Vagina (tissue), 2 donors: ENCODE data around the gene MDFIC. TPM values are rescaled to one million over a fixed set of nuclear protein-coding genes. Genes with fewer than 3 reads are reported as not detected.

Source experiments
- DNase-seq, 2 donors: peaks; one replicate each; pipeline ENCODE4 v3.0.0-alpha.2; 2017; ENCODE audit errors: extremely low spot score in 2 of 2
- H3K27ac ChIP-seq: fragments of 200-600 bp; sonication (generic); one replicate; pipeline ENCODE4 v1.5.1; 2019
- H3K27me3 ChIP-seq: fragments of 200-600 bp; sonication (generic); one replicate; pipeline ENCODE4 v1.5.1; 2019
- H3K36me3 ChIP-seq, 2 donors: fragments of 200-600 bp; sonication (generic); one replicate each; pipeline ENCODE4 v1.5.1; 2017 to 2019
- H3K4me1 ChIP-seq: fragments of 200-600 bp; sonication (generic); one replicate; pipeline ENCODE4 v1.5.1; 2019
- H3K4me3 ChIP-seq, 2 donors: fragments of 200-600 bp; sonication (generic); 1 replicate in 1 of 2; 2 replicates in 1 of 2; pipeline ENCODE4 v1.5.1; 2016 to 2019
- H3K9me3 ChIP-seq: fragments of 200-600 bp; sonication (generic); one replicate; pipeline ENCODE4 v1.5.1; 2019
- CTCF ChIP-seq, 3 experiments: fragments of 450-650 bp in 2 of 3; fragments of 200-600 bp in 1 of 3; sonication (generic) in 1 of 3; IDR thresholded peaks; one replicate each; pipeline ENCODE4 v1.5.1; 2017 to 2019; ENCODE audit warnings: antibody characterized with exemption in 3 of 3, mild to moderate bottlenecking in 2 of 3, moderate library complexity in 2 of 3
- POLR2A ChIP-seq, 2 donors: fragments of 450-650 bp; IDR thresholded peaks; one replicate each; pipeline ENCODE4 v1.6.1; 2017; ENCODE audit warnings: antibody characterized with exemption in 2 of 2, mild to moderate bottlenecking in 2 of 2, moderate library complexity in 2 of 2
- POLR2AphosphoS5 ChIP-seq, 2 donors: sonication (generic); formaldehyde crosslinking; IDR thresholded peaks; one replicate each; pipeline ENCODE4 v1.9.0; 2017; ENCODE audit warnings: antibody characterized with exemption in 2 of 2, mild to moderate bottlenecking in 2 of 2, low read depth in 1 of 2; ENCODE audit not compliant: insufficient read depth in 1 of 2
- intact Hi-C: fragments of 100-400 bp; cut with DNase I; formaldehyde crosslinking; loops from one replicate; pipeline ENCODE4 v1.15.1; 2023
- total RNA-seq: library from RNA; depleted of rRNA; stranded (reverse); fragments of >200 nt; gene quantifications from one replicate; pipeline ENCODE4 v1.2.3, GENCODE V29; 2016

The MDFIC gene
- total RNA-seq, 1 donor from 2014 or later, result 27.7 TPM

DNA sequence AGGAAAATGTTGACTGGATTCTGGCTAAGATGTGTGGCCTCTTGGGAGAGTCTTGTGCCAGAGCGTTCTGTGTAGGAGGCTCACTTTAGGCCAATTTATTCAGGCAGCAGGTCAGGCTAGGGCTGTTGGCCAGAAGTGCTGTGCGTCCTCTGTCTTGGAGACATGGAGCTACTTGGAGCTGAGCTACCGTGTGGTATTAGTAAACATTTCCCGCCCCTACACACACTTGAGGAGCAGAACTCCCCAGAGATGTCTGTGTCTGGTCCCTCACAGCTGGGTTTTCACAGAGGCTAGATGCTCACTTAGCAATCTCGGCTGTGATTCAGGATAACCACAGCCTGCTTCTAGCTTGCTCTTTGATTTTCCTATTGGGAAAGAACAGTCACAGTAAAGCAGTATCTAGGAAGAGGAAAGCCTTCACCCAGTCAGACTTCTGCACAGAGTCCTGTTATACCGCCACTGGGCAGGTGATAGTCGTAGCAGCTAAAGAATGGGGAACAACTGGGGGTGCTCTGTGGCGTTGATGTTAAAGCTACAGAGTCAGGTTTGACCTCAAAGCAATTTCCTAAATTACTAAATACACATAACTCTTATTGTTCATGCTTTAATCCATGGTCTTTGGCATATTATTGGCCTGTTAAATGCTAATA lies 86.7 kb downstream of the MDFIC start:
- Histone ChIP-seq H3K4me1 (peaks cover 30% of the 10 kb centered on the region), H3K4me3 (no peak overlapping the region), H3K36me3 (no peaks in the 10 kb centered on the region), H3K27me3 (no peaks in the 10 kb centered on the region), H3K9me3 (no peaks in the 10 kb centered on the region), H3K27ac (no peak overlapping the region)
- DNase-seq, result peak in 1 of 2 donors; percentile 93
- TF ChIP-seq POLR2A (IDR thresholded peaks at IDR 0.05) (no peak), POLR2AphosphoS5 (IDR thresholded peaks at IDR 0.05; ENCODE audit: insufficient read depth in 1 of 2, low read depth in 1 of 2) (peak in 1 of 2 donors; percentile 21)
- intact Hi-C loops, result no loop called here

DNA sequence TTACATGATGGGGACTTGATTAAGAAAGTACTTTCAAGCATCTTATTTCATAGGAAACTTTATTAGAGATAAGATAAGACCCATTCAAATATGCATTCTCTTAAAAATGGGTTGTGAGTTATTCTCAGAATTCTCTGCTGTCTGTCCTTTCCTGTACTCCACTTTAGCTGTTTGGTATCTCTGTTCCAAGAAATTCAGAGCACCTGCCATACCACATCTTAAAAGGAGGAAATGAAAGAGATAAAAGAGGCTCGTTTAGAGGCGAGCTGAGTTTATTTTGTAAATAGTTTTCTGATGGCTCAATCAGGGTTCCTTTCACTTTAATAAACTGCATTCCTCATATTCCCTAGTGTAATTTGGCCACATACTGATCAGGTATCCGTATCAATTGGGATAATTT lies 87.2 kb downstream of the MDFIC start:
- Histone ChIP-seq H3K27me3 (no peaks in the 10 kb centered on the region), H3K36me3 (no peaks in the 10 kb centered on the region), H3K4me1 (peaks cover 30% of the 10 kb centered on the region), H3K4me3 (no peak overlapping the region), H3K27ac (no peak overlapping the region), H3K9me3 (no peaks in the 10 kb centered on the region)
- no peak for DNase-seq
- TF ChIP-seq POLR2A (IDR thresholded peaks at IDR 0.05), result no peak
- TF ChIP-seq POLR2AphosphoS5 (IDR thresholded peaks at IDR 0.05; ENCODE audit: insufficient read depth in 1 of 2, low read depth in 1 of 2), result no peak
- TF ChIP-seq CTCF (IDR thresholded peaks at IDR 0.05), result no peak
- intact Hi-C loops, result no loop called here

GRCh38 chr7:115009736-115010440 lies 88.0 kb downstream of the MDFIC start:
- Histone ChIP-seq H3K27me3 (no peaks in the 10 kb centered on the region), H3K4me1 (peaks cover 30% of the 10 kb centered on the region), H3K9me3 (no peaks in the 10 kb centered on the region), H3K4me3 (no peak overlapping the region), H3K27ac (no peak overlapping the region), H3K36me3 (no peaks in the 10 kb centered on the region)
- intact Hi-C loops, result no loop called here
- peak in 1 of 2 donors; percentile 24 for TF ChIP-seq POLR2AphosphoS5 (IDR thresholded peaks at IDR 0.05; ENCODE audit: insufficient read depth in 1 of 2, low read depth in 1 of 2)
- no peak for TF ChIP-seq POLR2A (IDR thresholded peaks at IDR 0.05)
- no peak for DNase-seq

- Histone ChIP-seq H3K9me3 (no peaks in the 10 kb centered on the region), H3K4me3 (no peak overlapping the region), H3K27ac (no peak overlapping the region), H3K4me1 (peaks cover 30% of the 10 kb centered on the region), H3K36me3 (no peaks in the 10 kb centered on the region), H3K27me3 (no peaks in the 10 kb centered on the region)
- TF ChIP-seq POLR2A (IDR thresholded peaks at IDR 0.05) (no peak), CTCF (IDR thresholded peaks at IDR 0.05) (no peak), POLR2AphosphoS5 (IDR thresholded peaks at IDR 0.05; ENCODE audit: insufficient read depth in 1 of 2, low read depth in 1 of 2) (no peak)
- no peak for DNase-seq
- intact Hi-C loops, result no loop called here
These were observed 88.5 kb downstream of the MDFIC start for GRCh38 chr7:115010441-115010820.

GRCh38 chr7:115013886-115014285 lies 92.0 kb downstream of the MDFIC start:
- no peaks in the 10 kb centered on the region for H3K9me3 ChIP-seq
- no peaks in the 10 kb centered on the region for H3K27me3 ChIP-seq
- H3K4me1 ChIP-seq, result peaks cover 22% of the 10 kb centered on the region
- TF ChIP-seq POLR2AphosphoS5 (IDR thresholded peaks at IDR 0.05; ENCODE audit: insufficient read depth in 1 of 2, low read depth in 1 of 2), result no peak
- TF ChIP-seq CTCF (IDR thresholded peaks at IDR 0.05), result no peak
- no peak for TF ChIP-seq POLR2A (IDR thresholded peaks at IDR 0.05)
- H3K36me3 ChIP-seq, result no peaks in the 10 kb centered on the region
- no peak overlapping the region for H3K4me3 ChIP-seq
- intact Hi-C loops, result no loop called here
- DNase-seq, result no peak
- H3K27ac ChIP-seq, result no peak overlapping the region

DNA sequence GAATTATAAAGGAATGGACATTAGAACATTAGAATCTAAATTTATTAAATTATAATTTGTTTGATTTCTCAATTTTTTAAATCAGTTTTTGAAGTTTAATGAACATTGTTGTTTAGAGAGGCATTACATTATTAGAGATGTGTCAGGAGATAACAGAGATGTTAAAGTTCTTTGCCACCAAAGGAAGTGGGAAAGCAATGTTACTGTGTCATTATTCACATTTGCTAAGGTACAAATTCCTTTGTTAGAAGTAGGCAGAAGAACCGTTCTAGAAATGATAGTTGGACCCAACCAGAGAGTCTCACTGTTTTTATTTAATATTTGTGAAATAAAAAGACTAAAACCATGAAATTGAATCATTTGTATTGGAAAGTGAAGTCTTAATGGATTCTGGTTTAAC lies 92.9 kb downstream of the MDFIC start:
- Histone ChIP-seq H3K9me3 (no peaks in the 10 kb centered on the region), H3K4me1 (peaks cover 13% of the 10 kb centered on the region), H3K36me3 (no peaks in the 10 kb centered on the region), H3K27me3 (no peaks in the 10 kb centered on the region), H3K27ac (no peak overlapping the region), H3K4me3 (no peak overlapping the region)
- DNase-seq, result no peak
- intact Hi-C loops, result no loop called here
- TF ChIP-seq POLR2AphosphoS5 (IDR thresholded peaks at IDR 0.05; ENCODE audit: insufficient read depth in 1 of 2, low read depth in 1 of 2) (no peak), CTCF (IDR thresholded peaks at IDR 0.05) (no peak)
